NCI-H128 (cell line): ENCODE data around the gene STKLD1.

ENCODE experiments used
- DNase-seq: peaks from one replicate; lab custom pipeline; 2025; ENCODE audit not compliant: unreplicated experiment; lab: John Stamatoyannopoulos, UW

STKLD1 gene

GRCh38 chr9:133405508-133406438 is 29.6 kb downstream of the STKLD1 start:
- DNase-seq: no peak

- peak; percentile 10 for DNase-seq
Observed at GRCh38 chr9:133406480-133407307, 30.5 kb downstream of the STKLD1 start.

- DNase-seq: no peak
Observed at GRCh38 chr9:133408042-133408441, 31.9 kb downstream of the STKLD1 start.

GRCh38 chr9:133415170-133415569 is 39.0 kb downstream of the STKLD1 start:
- DNase-seq: no peak

GRCh38 chr9:133417541-133418461 is 41.6 kb downstream of the STKLD1 start, which contains the start of gene REXO4:
Gene REXO4 (minus strand): TSS chr9:133418010. CDS start chr9:133417844, 166 bp downstream.
- peak; percentile 53 for DNase-seq

GRCh38 chr9:133419005-133419404 is 42.8 kb downstream of the STKLD1 start:
- no peak for DNase-seq

- DNase-seq: no peak
Observed at GRCh38 chr9:133420392-133420827, 44.2 kb downstream of the STKLD1 start.

- DNase-seq: no peak
Observed at GRCh38 chr9:133421615-133422542, 45.7 kb downstream of the STKLD1 start, which contains the start of gene ADAMTS13. Gene ADAMTS13 (plus strand): TSS chr9:133422367. CDS start chr9:133422444, 77 bp downstream.

GRCh38 chr9:133423216-133423615 is 47.0 kb downstream of the STKLD1 start:
- DNase-seq: no peak

GRCh38 chr9:133424187-133424586 is 48.0 kb downstream of the STKLD1 start:
- no peak for DNase-seq

GRCh38 chr9:133425049-133425632 is 49.0 kb downstream of the STKLD1 start:
- DNase-seq: no peak

- no peak for DNase-seq
Observed at GRCh38 chr9:133426011-133426410, 49.8 kb downstream of the STKLD1 start.

GRCh38 chr9:133427658-133428348 is 51.6 kb downstream of the STKLD1 start:
- DNase-seq: no peak

GRCh38 chr9:133428617-133429101 is 52.5 kb downstream of the STKLD1 start:
- no peak for DNase-seq

- DNase-seq: no peak
Observed at GRCh38 chr9:133429214-133429613, 53.0 kb downstream of the STKLD1 start.

- DNase-seq: no peak
Observed at GRCh38 chr9:133429641-133430161, 53.5 kb downstream of the STKLD1 start.

- DNase-seq: no peak
Observed at GRCh38 chr9:133430244-133430643, 54.1 kb downstream of the STKLD1 start.

GRCh38 chr9:133433351-133433843 is 57.2 kb downstream of the STKLD1 start:
- DNase-seq: no peak
